GM12878 (cell line): ENCODE results near the gene DTNBP1. TPM values are rescaled to one million over a fixed set of nuclear protein-coding genes. Genes with fewer than 3 reads are reported as not detected.

ENCODE experiments used
- ATAC-seq: fragments of 200-7000 bp; cut with Tn5 transposase; 3 replicates; pipeline ENCODE4 v1.9.1; 2020; ENCODE audit warnings: mild to moderate bottlenecking, moderate library complexity
- BruUV-seq: library from RNA; stranded (reverse); fragments of 400-500 nt; replicated peaks from 2 replicates; lab custom pipeline; 2021; lab: Mats Ljungman, UMichigan
- CTCF ChIA-PET: fragments of 300-600 bp; sonication (Branson Sonifier 250); formaldehyde crosslinking; extraction: SDS; loops from one replicate; lab custom pipeline; 2021; ENCODE audit warnings: inconsistent platforms; lab: Yijun Ruan, JAX
- POLR2A ChIA-PET: fragments of 350-600 bp; formaldehyde crosslinking; extraction: SDS; loops from one replicate; lab custom pipeline; 2021; ENCODE audit warnings: inconsistent platforms; lab: Charles Lee
- RAD21 ChIA-PET: fragments of 300-600 bp; sonication (Branson Sonifier 250); formaldehyde crosslinking; loops from one replicate; lab custom pipeline; 2023; ENCODE audit warnings: antibody characterized with exemption; ENCODE audit not compliant: unreplicated experiment; lab: Charles Lee
- SMC1A ChIA-PET: fragments of 300-600 bp; sonication (Branson Sonifier 250); formaldehyde crosslinking; loops from one replicate; lab custom pipeline; 2023; ENCODE audit not compliant: unreplicated experiment, uncharacterized antibody; lab: Charles Lee
- DNase-seq: peaks from one replicate; pipeline ENCODE4 v3.0.0-alpha.2; 2011; ENCODE audit warnings: low read depth, low spot score
- FAIRE-seq: peaks from 3 replicates; lab custom pipeline; 2011; peaks lifted over from hg19 to GRCh38; lab: Jason Lieb, UNC
- H2AFZ ChIP-seq: 2 replicates; pipeline ENCODE4 v1.6.0; 2011; ENCODE audit warnings: low read depth, low read length, control low read depth; ENCODE audit not compliant: control insufficient read depth
- H3K27ac ChIP-seq: 2 replicates; pipeline ENCODE4 v1.5.1; 2011; ENCODE audit warnings: control low read depth; ENCODE audit not compliant: control insufficient read depth, insufficient read depth
- H3K27me3 ChIP-seq, 2 experiments: replicated peaks in 1 of 2; 2 replicates each; pipeline versions ENCODE4 v1.6.0 to v1.6.1; 2011; ENCODE audit warnings: low read length in 1 of 2; ENCODE audit not compliant: control insufficient read depth in 2 of 2, insufficient read depth in 2 of 2
- H3K36me3 ChIP-seq, 2 experiments: 2 replicates each; pipeline ENCODE4 v1.5.1; 2011; ENCODE audit warnings: low read length in 1 of 2; ENCODE audit not compliant: control insufficient read depth in 2 of 2, insufficient read depth in 2 of 2
- H3K4me1 ChIP-seq: 2 replicates; pipeline ENCODE4 v1.6.1; 2011; ENCODE audit warnings: mild to moderate bottlenecking, low read length, moderate library complexity, mixed read lengths; ENCODE audit not compliant: control insufficient read depth, insufficient read depth
- H3K4me2 ChIP-seq: 2 replicates; pipeline ENCODE4 v1.6.0; 2011; ENCODE audit warnings: control low read depth; ENCODE audit not compliant: control insufficient read depth, insufficient read depth
- H3K4me3 ChIP-seq: fragments of 200-600 bp; sonication (generic); 2 replicates; pipeline ENCODE4 v1.5.1; 2016
- H3K79me2 ChIP-seq: 2 replicates; pipeline ENCODE4 v1.6.0; 2011; ENCODE audit warnings: low read length; ENCODE audit not compliant: control insufficient read depth, insufficient read depth
- H3K9ac ChIP-seq: 2 replicates; pipeline ENCODE4 v1.8.0; 2011; ENCODE audit warnings: low read length, control low read depth, mixed read lengths; ENCODE audit not compliant: control insufficient read depth, insufficient read depth
- H3K9me3 ChIP-seq: replicated peaks from 3 replicates; pipeline ENCODE4 v1.5.1; 2011; ENCODE audit warnings: mild to moderate bottlenecking, low read length; ENCODE audit not compliant: control insufficient read depth, insufficient read depth
- H4K20me1 ChIP-seq: 2 replicates; pipeline ENCODE4 v1.6.0; 2011; ENCODE audit not compliant: control insufficient read depth, insufficient read depth
- BCL11A ChIP-seq: IDR thresholded peaks from 2 replicates; pipeline ENCODE4 v1.6.1; 2011; ENCODE audit warnings: low read depth, low read length
- CHD1 ChIP-seq: IDR thresholded peaks from 2 replicates; pipeline ENCODE4 v1.6.1; 2012; ENCODE audit warnings: low read depth, low read length, improper control_type of control experiment
- E2F8 ChIP-seq: fragments of 450-650 bp; IDR thresholded peaks from 2 replicates; pipeline ENCODE4 v1.6.1; 2018; ENCODE audit warnings: mild to moderate bottlenecking, low read depth, moderate library complexity; ENCODE audit not compliant: partially characterized antibody
- FOS ChIP-seq: IDR thresholded peaks from 3 replicates; pipeline ENCODE4 v1.6.1; 2011; ENCODE audit warnings: borderline replicate concordance; ENCODE audit not compliant: insufficient read length; ENCODE audit errors: extremely low read depth
- GATAD2B ChIP-seq: fragments of 450-650 bp; conservative IDR thresholded peaks from 2 replicates; pipeline ENCODE4 v1.6.1; 2017; ENCODE audit warnings: low read depth, mild to moderate bottlenecking, moderate library complexity
- KLF5 ChIP-seq: fragments of 450-650 bp; IDR thresholded peaks from 2 replicates; pipeline ENCODE4 v1.6.1; 2014; ENCODE audit warnings: mild to moderate bottlenecking; ENCODE audit not compliant: partially characterized antibody
- PBX3 ChIP-seq: IDR thresholded peaks from 2 replicates; pipeline ENCODE4 v1.6.1; 2011; ENCODE audit warnings: mild to moderate bottlenecking, low read depth, low read length, moderate library complexity; ENCODE audit not compliant: insufficient replicate concordance
- POLR2AphosphoS2 ChIP-seq: IDR thresholded peaks from 2 replicates; pipeline ENCODE4 v1.6.1; 2011; ENCODE audit warnings: low read depth, mild to moderate bottlenecking, low read length, improper control_type of control experiment, moderate library complexity
- RUNX3 ChIP-seq: IDR thresholded peaks from 2 replicates; pipeline ENCODE4 v1.6.1; 2012; ENCODE audit warnings: low read length, inconsistent platforms
- SKIL ChIP-seq: fragments of 450-650 bp; IDR thresholded peaks from 2 replicates; pipeline ENCODE4 v1.6.1; 2017; ENCODE audit warnings: mild to moderate bottlenecking, low read depth, inconsistent platforms; ENCODE audit not compliant: poor library complexity, severe bottlenecking
- TCF3 ChIP-seq: IDR thresholded peaks from 2 replicates; pipeline ENCODE4 v1.6.1; 2012; ENCODE audit warnings: low read depth, mild to moderate bottlenecking, low read length, borderline replicate concordance; ENCODE audit not compliant: insufficient read depth
- ZNF687 ChIP-seq: fragments of 450-650 bp; IDR thresholded peaks from 2 replicates; pipeline ENCODE4 v1.6.1; 2017; ENCODE audit warnings: mild to moderate bottlenecking, moderate library complexity
- WGBS: methylation state at CpG from one replicate; pipeline ENCODE4 v1.1.6; 2016; ENCODE audit warnings: low lambda C conversion rate; ENCODE audit not compliant: insufficient replicate concordance, insufficient coverage; ENCODE audit errors: missing lambda C conversion rate; 5-methylcytosine and 5-hydroxymethylcytosine counted together
- in situ Hi-C: fragments of 300-500 bp; cut with MboI; formaldehyde crosslinking; loops from 9 replicates; pipeline ENCODE4 v1.14.3; 2018; ENCODE audit warnings: mixed read lengths
- intact Hi-C: fragments of 100-400 bp; cut with micrococcal nuclease; formaldehyde crosslinking; loops from one replicate; pipeline ENCODE4 v1.14.2; 2022; ENCODE audit not compliant: unreplicated experiment
- polyA plus RNA-seq, 11 experiments: library from polyadenylated mRNA; depleted of rRNA in 4 of 11; unstranded in 6 of 11; stranded (reverse) in 5 of 11; fragments of >200 nt; fragmentation: Nextera tagmentation in 4 of 11; fragmentation: Illumina TruSeq in 1 of 11; extraction: Ambion mirVana in 4 of 11; extraction: Trizol in 1 of 11; gene quantifications; 1 replicate in 1 of 11; 2 replicates in 10 of 11; pipeline versions ENCODE4 v1.2.1 to v1.2.3, GENCODE V29; 2011 to 2016; ENCODE audit warnings: inconsistent platforms in 2 of 11, missing spikeins in 2 of 11, low read depth in 1 of 11
- total RNA-seq, 4 experiments: library from RNA; depleted of rRNA in 3 of 4; stranded (reverse); fragments of >200 nt in 3 of 4; fragmentation: Illumina TruSeq in 1 of 4; extraction: Trizol in 1 of 4; gene quantifications; 2 replicates each; pipeline versions ENCODE4 v1.2.1 to v1.2.3, GENCODE V29; 2013 to 2021

The DTNBP1 gene
- total and polyA plus RNA-seq, 10 of the 15 experiments (the other 5 are each of a cell fraction or from before 2014, with no cell fraction given): 7.1 to 40.3 (median 20.1) TPM

- Histone ChIP-seq H3K79me2 (no peaks in the 10 kb centered on the region), H3K9ac (no peak overlapping the region), H3K27me3 (no peaks in the 10 kb centered on the region), H3K9me3 (no peaks in the 10 kb centered on the region), H3K4me1 (no peaks in the 10 kb centered on the region), H4K20me1 (no peaks in the 10 kb centered on the region), H3K4me3 (no peak overlapping the region), H3K36me3 (no peaks in the 10 kb centered on the region; a peak in 1 of 4 replicates), H3K27ac (no peak overlapping the region), H3K4me2 (no peak overlapping the region), H2AFZ (no peak overlapping the region)
- DNase-seq (no peak), FAIRE-seq (no peak), ATAC-seq (no peak)
- in situ Hi-C loops (no loop called here), intact Hi-C loops (no loop called here)
- ChIA-PET RAD21 (interaction anchor here (1.3 kb wide), 1 partner anchor 60 kb away, joined by 3 read pairs; no protein-coding TSS in a partner anchor), CTCF (interaction anchor here (0.7 to 0.8 kb wide), 2 partner anchors 56 to 620 kb away, joined by 3 read pairs; no protein-coding TSS in a partner anchor), SMC1A (interaction anchor here (0.6 to 1.0 kb wide), 3 partner anchors 12 to 411 kb away, joined by 3 to 4 read pairs (median 3); no protein-coding TSS in a partner anchor), POLR2A (no interaction called here)
- WGBS: 95% methylated on average over 1 of the region's 1 CpG
- BruUV-seq: no TSS peak
- no peak for TF ChIP-seq ZNF687
- TF ChIP-seq E2F8: no peak
- TF ChIP-seq SKIL: no peak
- no peak for TF ChIP-seq KLF5
- no peak for TF ChIP-seq CHD1
- no peak for TF ChIP-seq BCL11A
- no peak for TF ChIP-seq FOS
- no peak for TF ChIP-seq TCF3
- TF ChIP-seq POLR2AphosphoS2: no peak
- no peak for TF ChIP-seq PBX3
- no peak for TF ChIP-seq RUNX3
- TF ChIP-seq GATAD2B: no peak
Observed at GRCh38 chr6:15562977-15563376, 99.9 kb downstream of the DTNBP1 start.
